Fibroblast of pulmonary artery (primary cell): Measurements from ENCODE around the gene TASOR2.

Experiments used
- DNase-seq: peaks from one replicate; pipeline ENCODE4 v3.0.0-alpha.2; 2010; ENCODE audit warnings: low read depth
- H3K4me3 ChIP-seq: replicated peaks from 2 replicates; pipeline ENCODE4 v1.5.1; 2011; ENCODE audit warnings: low read depth, mild to moderate bottlenecking, control low read depth, low read length, moderate library complexity
- CTCF ChIP-seq: IDR thresholded peaks from 2 replicates; pipeline ENCODE4 v1.5.1; 2011; ENCODE audit warnings: mild to moderate bottlenecking, control low read depth, low read length, inconsistent platforms; ENCODE audit errors: missing control alignments

The TASOR2 gene

GRCh38 chr10:5655121-5655520, 29.5 kb upstream of the TASOR2 start:
- no peak overlapping the region for H3K4me3 ChIP-seq
- DNase-seq: no peak
- TF ChIP-seq CTCF: no peak

- no peak overlapping the region for H3K4me3 ChIP-seq
- TF ChIP-seq CTCF: no peak
- DNase-seq: no peak
Measured at GRCh38 chr10:5656737-5657579, 27.7 kb upstream of the TASOR2 start.

GRCh38 chr10:5658871-5659618, 25.6 kb upstream of the TASOR2 start:
- no peak for TF ChIP-seq CTCF
- DNase-seq: no peak
- no peak overlapping the region for H3K4me3 ChIP-seq

- DNase-seq: peak; percentile 65
- no peak for TF ChIP-seq CTCF
- no peak overlapping the region for H3K4me3 ChIP-seq
Measured at GRCh38 chr10:5659702-5660528, 24.7 kb upstream of the TASOR2 start.

GRCh38 chr10:5661043-5661442, 23.6 kb upstream of the TASOR2 start:
- no peak for DNase-seq
- TF ChIP-seq CTCF: no peak
- no peak overlapping the region for H3K4me3 ChIP-seq

- no peak for DNase-seq
- no peak for TF ChIP-seq CTCF
Measured at GRCh38 chr10:5662708-5663579, 21.7 kb upstream of the TASOR2 start.

More at GRCh38 chr10:5662708-5663579, 21.7 kb upstream of the TASOR2 start:
- H3K4me3 ChIP-seq: no peak overlapping the region
